HG03064 (cell line): ENCODE results near the gene SVIP.

Source experiments
- ATAC-seq: cut with Tn5 transposase; IDR thresholded peaks from one replicate; pipeline ENCODE4 v1.9.1; 2021; ENCODE audit warnings: low read depth; ENCODE audit not compliant: unreplicated experiment

The SVIP gene

GRCh38 chr11:22797047-22797446 lies 32.6 kb downstream of the SVIP start:
- no peak for ATAC-seq

- no peak for ATAC-seq
Measured at GRCh38 chr11:22795914-22796313, 33.7 kb downstream of the SVIP start.

GRCh38 chr11:22792497-22792896 lies 37.1 kb downstream of the SVIP start:
- ATAC-seq, result no peak

- no peak for ATAC-seq
Measured at GRCh38 chr11:22787551-22788162, 41.9 kb downstream of the SVIP start.

- no peak for ATAC-seq
Measured at GRCh38 chr11:22787055-22787454, 42.5 kb downstream of the SVIP start.

GRCh38 chr11:22786475-22786874 lies 43.1 kb downstream of the SVIP start:
- ATAC-seq, result peak; percentile 89

- no peak for ATAC-seq
Measured at GRCh38 chr11:22785251-22785650, 44.4 kb downstream of the SVIP start.

GRCh38 chr11:22780952-22781593 lies 48.5 kb downstream of the SVIP start:
- ATAC-seq, result peak; percentile 74

GRCh38 chr11:22779850-22780249 lies 49.8 kb downstream of the SVIP start:
- no peak for ATAC-seq

- no peak for ATAC-seq
Measured at GRCh38 chr11:22778642-22779041, 51.0 kb downstream of the SVIP start.

GRCh38 chr11:22775248-22775647 lies 54.4 kb downstream of the SVIP start:
- ATAC-seq, result no peak

GRCh38 chr11:22774716-22775115 lies 54.9 kb downstream of the SVIP start:
- no peak for ATAC-seq

GRCh38 chr11:22769081-22769480 lies 60.5 kb downstream of the SVIP start:
- ATAC-seq, result no peak
